SK-N-MC (cell line): ENCODE measurements around the gene DUSP22.

Experiments
- EZH2 ChIP-seq: fragments of 200-600 bp; sonication (generic); IDR thresholded peaks from one replicate; pipeline ENCODE4 v1.6.1; 2017; ENCODE audit warnings: antibody characterized with exemption
- FOXP2 ChIP-seq: optimal IDR thresholded peaks from 2 replicates; pipeline ENCODE3; 2011; ENCODE audit warnings: mild to moderate bottlenecking, moderate library complexity; ENCODE audit not compliant: insufficient read depth; ENCODE audit errors: extremely low read length, control extremely low read depth
- POLR2AphosphoS5 ChIP-seq: IDR thresholded peaks from 2 replicates; pipeline ENCODE4 v1.6.1; 2012; ENCODE audit warnings: mild to moderate bottlenecking, low read depth, low read length, borderline replicate concordance

DNA sequence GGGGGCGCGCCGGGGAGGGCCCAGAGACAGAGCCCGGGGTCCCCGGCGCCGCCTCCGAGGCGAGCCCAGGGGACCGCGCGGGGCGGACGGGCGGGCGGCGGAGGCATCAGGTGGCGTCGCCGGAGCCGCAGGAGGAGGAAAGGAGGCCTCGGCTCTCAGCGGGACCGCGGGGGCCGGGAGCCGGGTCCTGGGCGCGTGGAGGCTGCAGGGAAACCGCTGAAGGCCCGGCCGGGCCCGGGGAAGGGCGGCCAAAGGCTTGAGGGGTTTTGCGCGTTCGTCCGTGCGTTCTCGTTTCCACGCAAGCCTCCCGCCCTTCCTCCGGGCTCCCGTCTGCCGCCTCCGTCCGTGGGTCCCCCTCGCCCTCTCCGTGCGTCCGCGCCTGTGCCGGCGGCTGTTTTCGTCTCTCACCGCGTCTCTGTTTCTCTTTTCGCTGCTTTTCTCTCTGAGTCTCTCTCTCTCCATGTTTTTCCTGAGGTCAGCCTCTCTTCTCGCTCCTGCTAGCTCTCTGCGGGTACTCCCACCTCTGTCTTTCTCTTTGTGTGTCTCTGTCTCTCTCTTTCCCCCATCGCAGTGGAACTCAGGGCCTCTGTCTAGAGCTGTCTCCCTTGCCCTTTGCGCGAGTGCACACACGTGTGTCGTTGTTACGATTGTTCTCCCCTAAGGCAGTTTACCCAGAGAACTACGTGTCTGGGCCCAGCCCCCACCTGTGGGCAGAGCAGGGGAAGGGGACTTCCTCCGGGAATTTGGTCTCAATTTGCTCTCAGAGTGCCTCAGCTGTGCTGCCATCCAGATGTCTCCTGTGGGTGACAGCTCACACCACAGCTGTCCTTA lies 101.3 kb downstream of the DUSP22 start:
- TF ChIP-seq EZH2 (no peak), POLR2AphosphoS5 (no peak), FOXP2 (no peak)
